Small intestine (tissue), 7 donors: ENCODE results near the gene CLCNKA. TPM values are rescaled to one million over a fixed set of nuclear protein-coding genes. Genes with fewer than 3 reads are reported as not detected.

Experiments
- DNase-seq, 2 donors: peaks; one replicate each; pipeline versions ENCODE4 v3.0.0 to v3.0.0-alpha.2; 2013
- FAIRE-seq: peaks from 2 replicates; lab custom pipeline; 2012; peaks lifted over from hg19 to GRCh38; lab: Jason Lieb, UNC
- H3K27ac ChIP-seq, 3 donors: one replicate each; pipeline ENCODE4 v1.5.1; 2013; ENCODE audit warnings: low read length in 2 of 3, mild to moderate bottlenecking in 2 of 3, control low read depth in 1 of 3, inconsistent platforms in 1 of 3, low read depth in 1 of 3, moderate library complexity in 1 of 3
- H3K27me3 ChIP-seq, 3 donors: one replicate each; pipeline ENCODE4 v1.6.1; 2013; ENCODE audit warnings: low read length in 3 of 3, inconsistent platforms in 1 of 3; ENCODE audit not compliant: control insufficient read depth in 3 of 3, insufficient read depth in 3 of 3
- H3K36me3 ChIP-seq, 3 donors: one replicate each; pipeline ENCODE4 v1.6.1; 2013; ENCODE audit warnings: low read length in 3 of 3, inconsistent platforms in 1 of 3, low read depth in 1 of 3, mild to moderate bottlenecking in 1 of 3, moderate library complexity in 1 of 3; ENCODE audit not compliant: control insufficient read depth in 3 of 3, insufficient read depth in 2 of 3
- H3K4me1 ChIP-seq, 3 donors: one replicate each; pipeline ENCODE4 v1.6.1; 2013; ENCODE audit warnings: low read length in 2 of 3, inconsistent platforms in 1 of 3, low read depth in 1 of 3, mild to moderate bottlenecking in 1 of 3, moderate library complexity in 1 of 3; ENCODE audit not compliant: control insufficient read depth in 3 of 3, insufficient read depth in 2 of 3
- H3K4me3 ChIP-seq, 3 donors: one replicate each; pipeline ENCODE4 v1.5.1; 2013; ENCODE audit warnings: low read length in 3 of 3, control low read depth in 1 of 3, inconsistent platforms in 1 of 3, low read depth in 1 of 3, mild to moderate bottlenecking in 1 of 3, moderate library complexity in 1 of 3
- H3K9me3 ChIP-seq, 2 donors: one replicate each; pipeline ENCODE4 v1.6.1; 2013; ENCODE audit warnings: low read depth in 1 of 2, low read length in 1 of 2; ENCODE audit not compliant: control insufficient read depth in 2 of 2, insufficient read depth in 1 of 2
- WGBS, 3 donors: extraction: QIAGEN DNeasy Blood & Tissue Kit; methylation state at CpG; one replicate each; pipeline ENCODE4 v1.1.7; 2013; 5-methylcytosine and 5-hydroxymethylcytosine counted together
- polyA plus RNA-seq, 4 donors: library from polyadenylated mRNA; stranded (reverse) in 3 of 4; unstranded in 1 of 4; fragments of 200-250 nt in 3 of 4; fragments of 120-200 nt in 1 of 4; gene quantifications; one replicate each; pipeline versions ENCODE4 v1.2.1 to v1.2.3, GENCODE V29; 2013
- donor health status: healthy with polysubstance abuse.
- donor health status: control.
- donor health status: control.
- donor health status: Bipolar disorder and iron deficiency.
- donor health status: healthy.

Gene CLCNKA
- polyA plus RNA-seq, 4 donors = 0.06 to 0.22 (median 0.21) TPM; not detected in 1

DNA sequence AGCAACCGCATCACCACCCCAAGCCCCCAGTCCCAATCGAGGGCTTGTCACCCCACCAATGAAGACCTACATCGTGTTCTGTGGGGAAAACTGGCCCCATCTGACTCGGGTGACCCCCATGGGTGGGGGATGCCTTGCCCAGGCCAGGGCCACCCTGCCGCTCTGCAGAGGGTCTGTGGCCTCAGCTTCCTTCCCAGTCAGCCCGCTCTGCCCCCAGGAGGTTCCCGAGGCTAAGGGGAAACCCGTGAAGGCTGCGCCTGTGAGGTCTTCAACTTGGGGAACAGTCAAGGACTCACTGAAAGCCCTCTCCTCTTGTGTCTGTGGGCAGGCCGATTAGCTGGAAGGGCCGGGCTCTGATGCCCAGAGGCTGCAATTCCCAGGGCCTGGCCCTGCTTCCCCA is 15.8 kb upstream of the CLCNKA start:
- Histone ChIP-seq H3K27me3 (no peaks in the 10 kb centered on the region), H3K9me3 (no peaks in the 10 kb centered on the region), H3K4me3 (no peak overlapping the region), H3K27ac (no peak overlapping the region), H3K4me1 (no peaks in the 10 kb centered on the region), H3K36me3 (no peaks in the 10 kb centered on the region)
- 74 to 86% (median 83%) methylated on average over 10 to 11 of the region's 11 CpGs for WGBS, 3 donors
- no peak for DNase-seq
- FAIRE-seq = no peak

DNA sequence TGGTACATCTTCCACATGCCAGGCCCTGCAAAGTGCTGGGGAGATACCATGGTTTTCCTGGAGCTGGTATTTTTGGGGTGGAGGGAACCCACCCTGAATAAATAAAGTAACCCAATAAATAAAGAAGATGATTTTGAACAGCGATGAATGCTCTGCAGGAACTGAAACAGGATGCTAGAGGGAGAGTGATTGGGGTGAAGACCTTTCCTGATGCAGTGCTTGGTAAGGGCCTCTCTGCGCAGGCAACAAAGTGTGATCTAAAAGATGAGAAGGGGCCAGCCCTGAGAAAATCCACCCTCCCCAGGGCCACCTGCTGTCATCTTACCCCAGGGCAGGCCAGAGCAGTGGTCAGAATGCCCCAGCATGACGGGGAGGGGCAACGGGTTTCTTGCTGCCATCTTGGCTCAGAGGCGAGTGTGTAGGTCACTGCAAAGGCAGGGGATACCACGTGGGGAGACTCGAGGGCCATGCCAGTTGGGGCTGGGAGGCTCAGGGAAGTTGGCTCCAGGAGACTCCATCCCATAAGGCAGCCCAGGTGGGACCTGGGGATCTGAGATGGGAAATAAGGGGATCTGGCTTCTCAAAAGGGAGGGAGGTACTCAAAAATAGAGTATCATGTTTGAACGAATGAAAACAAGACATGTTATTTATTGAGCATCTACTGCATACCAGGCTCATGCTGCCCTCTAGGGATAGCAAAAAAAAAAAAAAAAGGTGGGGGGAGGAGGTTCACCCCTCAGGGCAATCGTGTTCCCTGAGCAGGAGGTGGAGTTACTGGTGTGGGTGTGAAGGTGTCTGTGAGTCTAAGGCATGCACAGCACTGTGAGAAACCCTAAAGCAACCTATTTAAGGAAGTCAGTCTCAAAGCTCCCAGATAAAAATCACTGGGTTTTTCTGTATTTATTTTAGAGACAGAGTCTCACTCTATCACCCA is 15.0 kb upstream of the CLCNKA start:
- Histone ChIP-seq H3K4me1 (no peaks in the 10 kb centered on the region), H3K36me3 (no peaks in the 10 kb centered on the region), H3K9me3 (no peaks in the 10 kb centered on the region), H3K27ac (no peak overlapping the region), H3K27me3 (no peaks in the 10 kb centered on the region), H3K4me3 (no peak overlapping the region)
- WGBS, 3 donors = 65 to 70% (median 66%) methylated on average over 9 of the region's 9 CpGs
- DNase-seq = no peak
- no peak for FAIRE-seq

DNA sequence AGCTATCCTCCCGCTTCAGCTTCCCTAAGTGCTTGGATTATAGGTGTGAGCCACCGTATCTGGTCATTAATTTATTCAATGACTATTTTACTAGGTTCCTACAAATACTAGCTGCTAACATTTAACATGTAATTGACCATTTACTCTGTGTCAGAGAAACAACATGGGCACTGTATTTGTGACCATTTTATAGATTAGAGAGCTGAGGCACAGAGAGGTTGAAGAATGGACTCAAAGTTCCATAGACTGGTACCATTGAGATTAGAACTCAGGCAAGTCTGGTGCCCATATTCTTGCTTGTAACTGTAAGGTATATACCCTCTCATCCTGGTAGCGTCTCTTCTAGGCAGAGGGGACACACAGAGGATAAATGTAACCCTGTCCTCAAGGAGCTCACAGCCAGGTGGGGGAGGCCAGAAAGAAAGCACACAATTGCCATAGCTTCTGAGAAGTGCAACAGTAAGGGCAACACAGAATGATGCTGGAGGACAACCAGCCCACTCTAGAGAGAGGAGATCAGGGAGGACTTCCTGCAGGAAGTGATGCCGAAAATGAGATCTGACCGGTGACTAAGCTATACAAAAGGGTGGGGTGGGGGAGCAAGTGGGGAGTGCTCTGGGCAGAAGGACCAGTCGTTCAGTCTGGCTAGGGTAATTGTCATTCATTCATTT is 14.0 kb upstream of the CLCNKA start:
- no peak for DNase-seq
- Histone ChIP-seq H3K4me1 (peaks cover 0 to 6% (median 0%) of the 10 kb centered on the region in 3 donors), H3K9me3 (no peaks in the 10 kb centered on the region), H3K36me3 (no peaks in the 10 kb centered on the region), H3K27ac (no peak overlapping the region), H3K27me3 (no peaks in the 10 kb centered on the region), H3K4me3 (no peak overlapping the region)
- WGBS, 3 donors = 68 to 77% (median 72%) methylated on average over 6 of the region's 6 CpGs
- no peak for FAIRE-seq

DNA sequence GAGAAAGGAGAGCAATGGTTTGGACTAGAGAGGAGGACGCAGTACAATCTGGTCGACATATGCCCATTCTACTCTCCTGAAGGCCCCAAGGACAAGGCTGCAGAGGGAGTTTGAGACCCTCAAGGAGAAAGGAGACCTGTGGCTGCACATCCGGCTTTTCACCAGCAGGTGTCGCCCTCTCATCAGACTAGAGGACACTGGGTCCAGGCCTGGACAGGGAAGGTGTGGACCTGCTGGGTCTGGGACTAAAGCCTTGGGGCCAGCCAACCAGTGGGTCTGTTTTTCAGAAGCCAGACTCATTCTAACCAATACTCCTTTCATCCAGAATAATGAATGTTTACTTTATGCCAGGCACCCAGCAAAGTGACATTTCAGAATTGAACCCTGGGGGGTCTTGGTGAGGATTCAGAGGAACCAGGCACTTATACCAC is 12.8 kb upstream of the CLCNKA start:
- Histone ChIP-seq H3K4me1 (peaks cover 0 to 15% (median 0%) of the 10 kb centered on the region in 3 donors), H3K36me3 (no peaks in the 10 kb centered on the region), H3K27ac (no peak overlapping the region), H3K9me3 (no peaks in the 10 kb centered on the region), H3K27me3 (no peaks in the 10 kb centered on the region), H3K4me3 (no peak overlapping the region)
- WGBS, 3 donors = 2 to 5% (median 3%) methylated on average over 4 of the region's 4 CpGs
- DNase-seq = peak; percentile 61 to 81
- no peak for FAIRE-seq

DNA sequence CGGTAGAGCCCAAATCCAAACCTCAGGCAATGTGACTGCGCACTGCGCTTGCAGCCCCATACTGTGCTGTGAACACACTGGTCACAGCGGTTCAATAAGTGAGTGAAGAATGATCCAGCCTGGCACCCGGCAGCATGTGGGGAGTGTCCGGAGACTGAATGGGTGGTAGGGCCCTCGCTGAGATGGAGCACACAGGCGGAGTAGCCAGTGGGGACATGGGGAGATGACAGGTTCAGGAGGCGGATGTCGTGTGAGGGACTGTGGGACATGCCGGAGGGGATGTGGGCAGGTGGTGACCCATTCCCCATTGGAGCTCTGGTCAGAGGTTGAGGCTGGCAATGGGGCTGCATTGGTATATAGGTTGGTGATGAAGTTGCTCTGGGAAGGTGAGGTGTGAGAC is 12.2 kb upstream of the CLCNKA start:
- no peaks in the 10 kb centered on the region for H3K36me3 ChIP-seq
- FAIRE-seq = no peak
- no peak overlapping the region for H3K27ac ChIP-seq

DNA sequence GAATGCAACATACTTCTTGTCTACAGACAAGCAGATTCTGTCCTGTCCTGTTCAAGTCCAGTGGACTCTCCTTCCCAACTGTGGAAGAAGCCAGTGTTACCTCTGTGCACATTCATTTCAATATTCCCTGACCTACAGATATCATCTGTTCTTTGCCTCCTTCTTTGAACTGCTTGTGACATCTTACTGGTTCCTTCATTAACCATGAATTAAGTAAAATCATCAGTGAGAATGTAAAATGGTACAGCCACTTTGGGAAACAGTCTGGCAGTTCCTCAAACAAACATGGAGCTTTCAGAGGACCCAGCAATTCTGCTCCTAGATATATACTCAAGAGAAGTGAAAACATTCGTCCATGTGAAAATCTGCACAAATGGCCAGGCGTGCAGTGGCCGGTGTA is 11.0 kb upstream of the CLCNKA start:
- peaks cover 0 to 23% (median 0%) of the 10 kb centered on the region in 3 donors for H3K4me1 ChIP-seq
- FAIRE-seq = no peak
- H3K4me3 ChIP-seq = no peak overlapping the region

More for the DNA sequence above, 12.2 kb upstream of the CLCNKA start:
- WGBS, 3 donors = 85 to 91% (median 86%) methylated on average over 11 of the region's 11 CpGs
- no peak overlapping the region for H3K4me3 ChIP-seq
- no peaks in the 10 kb centered on the region for H3K27me3 ChIP-seq
- H3K9me3 ChIP-seq = no peaks in the 10 kb centered on the region
- peaks cover 0 to 18% (median 0%) of the 10 kb centered on the region in 3 donors for H3K4me1 ChIP-seq
- no peak for DNase-seq

DNA sequence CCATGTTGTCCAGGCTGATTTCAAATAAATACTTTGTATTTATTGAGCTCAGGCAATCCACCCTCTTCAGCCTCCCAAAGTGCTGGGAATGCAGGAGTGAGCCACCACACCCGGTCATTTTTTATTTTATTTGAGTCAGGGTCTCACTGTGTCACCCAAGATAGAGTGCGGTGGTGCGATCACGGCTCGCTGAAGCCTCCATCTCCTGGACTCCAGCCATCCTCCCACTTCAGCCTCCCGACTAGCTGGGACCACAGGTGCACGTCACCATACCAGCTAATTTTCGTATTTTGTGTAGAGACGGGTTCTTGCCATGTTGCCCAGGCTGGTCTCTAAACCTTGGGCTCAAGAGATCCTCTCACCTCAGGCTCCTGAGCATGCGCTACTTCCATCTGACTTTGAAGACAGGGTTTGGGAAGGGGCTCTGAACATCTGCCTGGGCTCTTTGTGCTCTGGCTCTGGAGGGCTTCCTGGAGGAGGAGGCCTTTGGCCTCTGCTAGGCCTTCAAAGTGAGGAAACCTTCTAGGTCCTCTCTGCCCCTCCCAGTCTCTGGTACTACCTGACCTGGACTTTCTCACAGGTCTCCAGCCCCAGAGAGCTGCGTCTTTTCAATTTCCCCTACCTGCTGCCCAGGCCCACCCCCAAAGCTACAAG is 9.8 kb upstream of the CLCNKA start:
- Histone ChIP-seq H3K4me3 (peak overlapping the region in 1 of 3 donors; percentile 40), H3K27me3 (no peaks in the 10 kb centered on the region), H3K27ac (no peak overlapping the region), H3K36me3 (no peaks in the 10 kb centered on the region), H3K9me3 (no peaks in the 10 kb centered on the region), H3K4me1 (peaks cover 0 to 23% (median 0%) of the 10 kb centered on the region in 3 donors)
- FAIRE-seq (no peak), DNase-seq (no peak)
- WGBS, 3 donors = 89 to 95% (median 94%) methylated on average over 11 of the region's 11 CpGs

More for the DNA sequence above, 11.0 kb upstream of the CLCNKA start:
- no peak for DNase-seq
- Histone ChIP-seq H3K9me3 (no peaks in the 10 kb centered on the region), H3K27me3 (no peaks in the 10 kb centered on the region), H3K27ac (no peak overlapping the region), H3K36me3 (no peaks in the 10 kb centered on the region)
- 90 to 98% (median 97%) methylated on average over 3 of the region's 3 CpGs for WGBS, 3 donors

DNA sequence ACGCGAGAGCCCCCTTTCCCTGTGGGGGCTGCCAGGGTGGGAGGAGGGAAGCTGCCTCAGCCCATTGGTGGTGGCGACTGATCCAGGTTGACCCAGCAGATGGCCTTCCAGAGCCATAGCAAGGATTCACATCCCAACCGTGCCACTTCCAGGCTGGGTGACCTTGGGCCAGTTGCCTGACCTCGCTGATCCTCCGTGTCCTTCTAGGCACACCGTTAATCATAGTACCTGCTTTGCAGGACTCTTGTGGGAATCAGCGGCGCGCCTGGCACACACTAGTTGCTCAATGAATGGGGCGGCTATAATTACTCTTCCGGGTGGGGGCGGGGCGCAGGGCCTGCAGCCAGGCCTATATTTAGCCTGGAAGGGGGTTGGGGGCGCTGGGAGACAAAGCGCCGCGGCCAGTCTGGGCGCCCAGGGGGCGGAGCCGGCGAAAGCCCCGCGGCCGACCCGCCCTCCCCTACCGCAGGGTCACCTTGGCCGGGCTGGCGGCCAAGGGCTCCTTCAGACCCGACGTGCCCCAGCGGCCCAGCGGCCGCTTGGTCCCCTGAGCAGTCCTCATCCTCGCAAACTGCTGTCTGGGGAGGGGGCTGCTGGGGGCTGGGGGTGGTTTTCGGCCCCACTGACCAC is 9.1 kb upstream of the CLCNKA start:
- Histone ChIP-seq H3K4me3 (peak overlapping the region in 2 of 3 donors; percentile 31 to 40), H3K9me3 (no peaks in the 10 kb centered on the region), H3K27me3 (no peaks in the 10 kb centered on the region), H3K36me3 (no peaks in the 10 kb centered on the region), H3K27ac (peak overlapping the region in 2 of 3 donors; percentile 32 to 47), H3K4me1 (peaks cover 0 to 23% (median 0%) of the 10 kb centered on the region in 3 donors)
- DNase-seq (peak; percentile 49 to 74), FAIRE-seq (no peak)
- WGBS, 3 donors = 6 to 8% (median 7%) methylated on average over 26 to 36 of the region's 36 CpGs
